K562 treated with DMSO at 1 percent for 48 hours (cell line): ENCODE measurements around the gene KIF2C. TPM values are rescaled to one million over a fixed set of nuclear protein-coding genes. Genes with fewer than 3 reads are reported as not detected.

ENCODE experiments used
- total RNA-seq: library from RNA; unstranded; fragments of 300-600 nt; gene quantifications from 2 replicates; pipeline ENCODE4 v1.2.3, GENCODE V29; 2022; ENCODE audit warnings: low replicate concordance; ENCODE audit errors: extremely low read depth

KIF2C gene
- not detected in 2 replicates for total RNA-seq

GRCh38 chr1:44739307-44740178 is at the start of gene KIF2C:
Gene KIF2C (plus strand): TSS chr1:44739837. CDS start chr1:44739933, 96 bp downstream.

GRCh38 chr1:44730741-44731512 is 8.7 kb upstream of the KIF2C start, which contains the start of gene RNU5D-1:
Gene RNU5D-1 (minus strand): TSS chr1:44731170.

GRCh38 chr1:44775078-44775929 is 35.7 kb downstream of the KIF2C start, which contains the start of gene RPS8:
Gene RPS8 (plus strand): TSS chr1:44775540. CDS start chr1:44775597, 57 bp downstream.

GRCh38 chr1:44788120-44788860 is 48.7 kb downstream of the KIF2C start, which contains the start of gene BEST4:
Gene BEST4 (minus strand): TSS chr1:44788170. CDS start chr1:44787705, 465 bp downstream.

GRCh38 chr1:44799770-44800584 is 60.3 kb downstream of the KIF2C start, which contains the start of gene PLK3:
Gene PLK3 (plus strand): TSS chr1:44800377. CDS start chr1:44800464, 87 bp downstream.

GRCh38 chr1:44806704-44807363 is 67.2 kb downstream of the KIF2C start, which contains the start of gene DYNLT4:
Gene DYNLT4 (minus strand): TSS chr1:44807351. CDS start chr1:44806668, 683 bp downstream.

GRCh38 chr1:44808063-44808937 is 68.7 kb downstream of the KIF2C start, which contains the start of gene BTBD19:
Gene BTBD19 (plus strand): TSS chr1:44808523. CDS start chr1:44808821, 298 bp downstream.

Other genes with a start within 250 kb of the KIF2C start
- gene TMEM53, start 65.4 kb upstream of the KIF2C start, total RNA-seq, result not detected in 2 replicates
- not detected in 2 replicates for gene ARMH1, start 65.1 kb upstream of the KIF2C start, total RNA-seq
- gene RNU5D-1, start 8.7 kb upstream of the KIF2C start, total RNA-seq, result not detected in 2 replicates
- gene RPS8, start 35.7 kb downstream of the KIF2C start, total RNA-seq, result 4,012 and 8,491 TPM in 2 replicates
- gene BEST4, start 48.3 kb downstream of the KIF2C start, total RNA-seq, result not detected in 2 replicates
- not detected in 2 replicates for gene PLK3, start 60.5 kb downstream of the KIF2C start, total RNA-seq
- not detected in 2 replicates for gene DYNLT4, start 67.5 kb downstream of the KIF2C start, total RNA-seq
- not detected in 2 replicates for gene BTBD19, start 68.7 kb downstream of the KIF2C start, total RNA-seq
- gene PTCH2, start 103.4 kb downstream of the KIF2C start, total RNA-seq, result not detected in 2 replicates
- not detected in 2 replicates for gene EIF2B3, start 246.8 kb downstream of the KIF2C start, total RNA-seq